HepG2 (cell line): ENCODE measurements around the gene SGCB. TPM values are rescaled to one million over a fixed set of nuclear protein-coding genes. Genes with fewer than 3 reads are reported as not detected.
A peak's percentile ranks its signal among the peaks of the same experiment; 100 is the strongest.

Experiments used
- ARID2 ChIP-seq: sonication (generic); formaldehyde crosslinking; IDR thresholded peaks from 2 replicates; pipeline ENCODE4 v1.8.1; 2022; ENCODE audit warnings: mild to moderate bottlenecking, missing genetic modification reagents, borderline replicate concordance
- CBX5 ChIP-seq: sonication (generic); formaldehyde crosslinking; IDR thresholded peaks from 2 replicates; pipeline ENCODE4 v1.4.0; 2020; ENCODE audit warnings: missing genetic modification reagents, borderline replicate concordance
- DR1 ChIP-seq: sonication (generic); formaldehyde crosslinking; IDR thresholded peaks from 2 replicates; pipeline ENCODE4 v1.8.0; 2021; ENCODE audit warnings: mild to moderate bottlenecking, missing genetic modification reagents, inconsistent platforms
- FLYWCH1 ChIP-seq: sonication (generic); formaldehyde crosslinking; IDR thresholded peaks from 2 replicates; pipeline ENCODE4 v1.8.1; 2023; ENCODE audit warnings: mild to moderate bottlenecking, missing genetic modification reagents
- HES4 ChIP-seq: sonication (generic); formaldehyde crosslinking; IDR thresholded peaks from 2 replicates; pipeline ENCODE4 v1.9.0; 2021; ENCODE audit warnings: mild to moderate bottlenecking, missing genetic modification reagents, borderline replicate concordance
- HNF1B ChIP-seq: sonication (generic); formaldehyde crosslinking; IDR thresholded peaks from 2 replicates; pipeline ENCODE4 v1.5.1; 2020; ENCODE audit warnings: mild to moderate bottlenecking, moderate library complexity, missing genetic modification reagents
- HNRNPH1 ChIP-seq: fragments of 200-400 bp; formaldehyde crosslinking; optimal IDR thresholded peaks from 2 replicates; pipeline ENCODE3; 2017; ENCODE audit warnings: mild to moderate bottlenecking, low read depth, low read length
- LRRFIP1 ChIP-seq: sonication (generic); formaldehyde crosslinking; conservative IDR thresholded peaks from 2 replicates; pipeline ENCODE4 v1.4.0; 2020; ENCODE audit warnings: missing genetic modification reagents
- MAF1 ChIP-seq: sonication (generic); formaldehyde crosslinking; IDR thresholded peaks from 2 replicates; pipeline ENCODE4 v1.5.0; 2020; ENCODE audit warnings: missing genetic modification reagents, borderline replicate concordance
- MIER3 ChIP-seq: IDR thresholded peaks from 2 replicates; pipeline ENCODE4 v1.6.1; 2016; ENCODE audit warnings: missing compliant biosample characterization, borderline replicate concordance
- MXD4 ChIP-seq: IDR thresholded peaks from 2 replicates; pipeline ENCODE4 v1.6.1; 2016; ENCODE audit warnings: mild to moderate bottlenecking, missing biosample characterization, missing genetic modification reagents
- MYC ChIP-seq: sonication (generic); formaldehyde crosslinking; IDR thresholded peaks from 2 replicates; pipeline ENCODE4 v1.9.0; 2021; ENCODE audit warnings: missing genetic modification reagents, borderline replicate concordance
- PREB ChIP-seq: sonication (generic); formaldehyde crosslinking; IDR thresholded peaks from 2 replicates; pipeline ENCODE4 v1.4.0; 2020; ENCODE audit warnings: missing genetic modification reagents
- YEATS4 ChIP-seq: sonication (generic); formaldehyde crosslinking; IDR thresholded peaks from 2 replicates; pipeline ENCODE4 v1.4.0; 2020; ENCODE audit warnings: missing genetic modification reagents, borderline replicate concordance
- ZBTB20 ChIP-seq: sonication (generic); formaldehyde crosslinking; IDR thresholded peaks from 2 replicates; pipeline ENCODE4 v1.8.1; 2023; ENCODE audit warnings: missing genetic modification reagents, low read depth, mild to moderate bottlenecking, borderline replicate concordance
- ZEB1 ChIP-seq: IDR thresholded peaks from 2 replicates; pipeline ENCODE4 v1.6.1; 2012; ENCODE audit warnings: mild to moderate bottlenecking, low read depth, inconsistent platforms; ENCODE audit not compliant: insufficient replicate concordance
- ZFP62 ChIP-seq: sonication (generic); formaldehyde crosslinking; IDR thresholded peaks from 2 replicates; pipeline ENCODE4 v1.4.0; 2020; ENCODE audit warnings: missing genetic modification reagents
- ZFP90 ChIP-seq: sonication (generic); formaldehyde crosslinking; IDR thresholded peaks from 2 replicates; pipeline ENCODE4 v1.8.0; 2022; ENCODE audit warnings: missing genetic modification reagents, mild to moderate bottlenecking, inconsistent platforms, borderline replicate concordance
- ZFP91 ChIP-seq: sonication (generic); formaldehyde crosslinking; IDR thresholded peaks from 2 replicates; pipeline ENCODE4 v1.9.0; 2022; ENCODE audit warnings: missing genetic modification reagents, mild to moderate bottlenecking, borderline replicate concordance
- ZNF34 ChIP-seq: sonication (generic); formaldehyde crosslinking; IDR thresholded peaks from 2 replicates; pipeline ENCODE4 v1.4.0; 2020; ENCODE audit warnings: mild to moderate bottlenecking, missing genetic modification reagents, borderline replicate concordance
- ZNF354B ChIP-seq: sonication (generic); formaldehyde crosslinking; IDR thresholded peaks from 2 replicates; pipeline ENCODE4 v1.8.0; 2022; ENCODE audit warnings: mild to moderate bottlenecking, missing genetic modification reagents
- ZSCAN9 ChIP-seq: IDR thresholded peaks from 2 replicates; pipeline ENCODE4 v1.6.1; 2016; ENCODE audit warnings: borderline replicate concordance
- polyA plus RNA-seq, 8 experiments: library from polyadenylated mRNA; depleted of rRNA in 3 of 8; stranded (reverse) in 7 of 8; unstranded in 1 of 8; fragments of >200 nt; fragmentation: Illumina TruSeq in 4 of 8; extraction: Trizol in 4 of 8; gene quantifications; 2 replicates each; pipeline versions ENCODE4 v1.2.1 to v1.2.3, GENCODE V29; 2011 to 2016; ENCODE audit warnings: low read depth in 4 of 8, missing spikeins in 1 of 8, mixed read lengths in 1 of 8; ENCODE audit not compliant: insufficient read depth in 1 of 8
- total RNA-seq, 5 experiments: library from RNA; depleted of rRNA; stranded (reverse); fragments of >200 nt; fragmentation: Illumina TruSeq; extraction: Trizol; gene quantifications; 2 replicates each; pipeline ENCODE4 v1.2.3, GENCODE V29; 2016; ENCODE audit warnings: low read depth in 1 of 5

Gene SGCB
- total and polyA plus RNA-seq, 2 of the 13 experiments (the other 11 are each of a cell fraction or from before 2014, with no cell fraction given), result 2.2 to 4.8 TPM

- TF ChIP-seq ZBTB20 (CRISPR knock-in tag) (no peak), ZNF354B (CRISPR knock-in tag) (no peak), DR1 (CRISPR knock-in tag) (peak; percentile 42; the same call in 1 of the 2 replicates), MAF1 (CRISPR knock-in tag) (no peak), FLYWCH1 (CRISPR knock-in tag) (no peak), CBX5 (CRISPR knock-in tag) (no peak), ZFP62 (CRISPR knock-in tag) (no peak), HNF1B (CRISPR knock-in tag) (peak; percentile 45; the same call in 1 of the 2 replicates), ZFP91 (CRISPR knock-in tag) (peak; percentile 62; the same call in 1 of the 2 replicates), HES4 (CRISPR knock-in tag) (no peak), MYC (no peak; the same call in 1 of the 2 replicates), ZFP90 (CRISPR knock-in tag) (peak; percentile 48; the same call in 1 of the 2 replicates), YEATS4 (CRISPR knock-in tag) (peak; percentile 53; the same call in 1 of the 2 replicates), ZNF34 (CRISPR knock-in tag) (no peak), PREB (CRISPR knock-in tag) (no peak), ARID2 (peak; percentile 69; the same call in 1 of the 2 replicates), HNRNPH1 (no peak), LRRFIP1 (no peak), MXD4 (CRISPR knock-in tag) (peak; percentile 30; the same call in 1 of the 2 replicates), ZEB1 (no peak), MIER3 (CRISPR knock-in tag) (no peak), ZSCAN9 (CRISPR knock-in tag) (no peak)
Measured at GRCh38 chr4:52051615-52052474, 13.7 kb upstream of the SGCB start (continued).
